ENCODE results near the gene VAPA. TPM values are rescaled to one million over a fixed set of nuclear protein-coding genes. Genes with fewer than 3 reads are reported as not detected.
A peak's percentile ranks its signal among the peaks of the same experiment; 100 is the strongest.

VAPA gene, protein sequence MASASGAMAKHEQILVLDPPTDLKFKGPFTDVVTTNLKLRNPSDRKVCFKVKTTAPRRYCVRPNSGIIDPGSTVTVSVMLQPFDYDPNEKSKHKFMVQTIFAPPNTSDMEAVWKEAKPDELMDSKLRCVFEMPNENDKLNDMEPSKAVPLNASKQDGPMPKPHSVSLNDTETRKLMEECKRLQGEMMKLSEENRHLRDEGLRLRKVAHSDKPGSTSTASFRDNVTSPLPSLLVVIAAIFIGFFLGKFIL
- total RNA-seq, result 213 TPM

DNA sequence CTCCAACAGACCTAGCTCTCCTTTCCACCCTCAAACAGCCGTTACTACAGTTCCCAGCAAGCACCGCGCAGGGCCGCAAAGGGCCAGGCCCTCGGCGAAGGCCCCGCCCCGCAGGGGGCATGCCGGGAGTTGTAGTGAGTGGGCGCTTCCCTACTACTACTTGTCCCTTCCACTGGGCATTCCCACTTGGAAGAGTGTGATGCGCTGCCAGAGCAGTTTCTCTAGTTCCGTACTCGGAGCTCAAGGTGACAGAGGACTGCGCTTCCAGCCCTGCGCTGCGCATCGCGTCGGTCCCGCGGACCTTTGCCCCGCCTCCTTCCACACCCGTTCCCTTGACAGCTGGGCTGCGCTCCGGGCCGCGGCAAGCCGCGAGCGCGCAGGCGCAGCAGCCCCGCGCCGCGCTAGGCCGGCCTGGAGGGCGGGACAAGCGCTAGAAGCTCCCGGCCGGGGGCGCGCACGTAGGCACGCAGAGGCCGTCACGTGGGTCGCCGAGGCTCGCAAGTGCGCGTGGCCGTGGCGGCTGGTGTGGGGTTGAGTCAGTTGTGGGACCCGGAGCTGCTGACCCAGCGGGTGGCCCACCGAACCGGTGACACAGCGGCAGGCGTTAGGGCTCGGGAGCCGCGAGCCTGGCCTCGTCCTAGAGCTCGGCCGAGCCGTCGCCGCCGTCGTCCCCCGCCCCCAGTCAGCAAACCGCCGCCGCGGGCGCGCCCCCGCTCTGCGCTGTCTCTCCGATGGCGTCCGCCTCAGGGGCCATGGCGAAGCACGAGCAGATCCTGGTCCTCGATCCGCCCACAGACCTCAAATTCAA lies at the start of gene VAPA:
Gene VAPA (plus strand): TSS at position 491 of the 808 bp plus-strand sequence. CDS start 241 bp downstream, at position 732.
- peak; percentile 96 for DNase-seq (ENCODE audit: low spot score)

DNA sequence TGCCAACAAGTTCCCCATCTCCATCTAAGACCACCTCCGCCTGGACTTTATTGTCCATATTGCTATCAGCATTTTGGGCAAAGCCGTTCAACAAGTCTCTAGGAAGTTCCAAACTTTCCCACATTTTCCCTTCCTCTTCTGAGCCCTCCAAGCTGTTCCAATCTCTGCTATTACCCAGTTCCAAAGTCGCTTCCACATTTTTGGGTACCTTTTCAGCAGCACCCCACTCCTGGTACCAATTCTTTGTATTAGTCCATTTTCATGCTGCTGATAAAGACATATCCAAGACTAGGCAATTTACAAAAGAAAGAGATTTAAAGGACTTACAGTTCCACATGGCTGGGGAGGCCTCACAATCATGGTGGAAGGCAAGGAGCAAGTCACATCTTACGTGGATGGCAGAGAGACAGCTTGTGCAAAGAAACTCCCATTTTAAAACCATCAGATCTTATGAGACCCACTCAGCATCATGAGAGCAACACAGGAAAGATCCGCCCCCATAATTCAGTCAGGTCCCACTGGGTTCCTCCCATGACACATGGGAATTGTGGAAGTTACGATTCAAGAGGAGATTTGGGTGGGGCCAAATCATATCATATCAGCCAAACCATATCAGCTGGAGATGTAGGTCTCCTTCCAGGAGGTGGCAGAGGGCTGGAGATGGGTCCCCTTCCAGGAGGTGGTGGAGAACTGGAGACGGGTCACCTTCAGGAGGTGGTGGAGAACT lies 47.9 kb upstream of the VAPA start:
- no peak for DNase-seq (ENCODE audit: low spot score)

DNA sequence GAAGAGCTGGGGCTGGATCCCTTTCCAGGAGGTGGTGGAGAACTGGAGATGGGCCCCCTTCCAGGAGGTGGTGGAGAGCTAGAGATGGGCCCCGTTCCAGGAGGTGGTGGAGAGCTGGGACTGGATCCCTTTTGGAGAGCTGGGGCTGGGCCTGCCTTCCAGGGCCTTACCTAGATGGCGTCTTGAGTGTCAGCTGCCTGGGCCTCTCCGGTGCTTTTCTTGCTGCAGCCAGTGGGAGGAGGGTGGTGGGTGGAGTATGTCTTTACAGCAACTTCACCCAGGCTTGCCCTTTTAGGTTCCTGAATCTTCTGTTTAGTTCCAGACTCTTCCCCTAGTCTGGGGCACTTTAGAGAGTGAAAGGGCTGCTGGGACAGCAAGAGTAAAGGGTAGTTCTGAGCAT lies 47.2 kb upstream of the VAPA start:
- no peak for DNase-seq (ENCODE audit: low spot score)

DNA sequence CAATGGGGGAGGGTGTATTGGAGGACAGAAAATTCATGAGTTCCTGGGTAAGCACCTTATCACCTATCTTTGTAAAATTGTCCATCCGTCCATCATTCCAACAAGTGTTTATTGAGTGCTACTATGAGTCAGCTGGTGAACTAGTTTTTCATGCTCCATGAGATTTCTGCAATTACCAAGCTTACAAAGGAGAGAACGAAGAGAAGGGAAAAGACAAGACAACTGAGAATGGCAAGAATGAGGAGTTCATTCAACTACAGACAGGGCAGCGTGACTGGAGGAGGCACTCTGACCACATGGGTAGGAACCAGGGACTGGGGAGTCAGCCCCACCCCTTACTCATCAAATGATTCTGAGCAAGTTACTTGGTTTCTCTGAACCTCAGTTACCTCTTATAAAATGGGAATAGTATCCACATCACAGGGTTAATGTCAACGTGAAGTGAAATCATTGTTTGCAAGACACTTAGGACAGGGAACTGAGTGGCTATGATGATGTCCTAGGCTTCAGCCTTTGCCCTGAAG lies 46.7 kb upstream of the VAPA start:
- no peak for DNase-seq (ENCODE audit: low spot score)

DNA sequence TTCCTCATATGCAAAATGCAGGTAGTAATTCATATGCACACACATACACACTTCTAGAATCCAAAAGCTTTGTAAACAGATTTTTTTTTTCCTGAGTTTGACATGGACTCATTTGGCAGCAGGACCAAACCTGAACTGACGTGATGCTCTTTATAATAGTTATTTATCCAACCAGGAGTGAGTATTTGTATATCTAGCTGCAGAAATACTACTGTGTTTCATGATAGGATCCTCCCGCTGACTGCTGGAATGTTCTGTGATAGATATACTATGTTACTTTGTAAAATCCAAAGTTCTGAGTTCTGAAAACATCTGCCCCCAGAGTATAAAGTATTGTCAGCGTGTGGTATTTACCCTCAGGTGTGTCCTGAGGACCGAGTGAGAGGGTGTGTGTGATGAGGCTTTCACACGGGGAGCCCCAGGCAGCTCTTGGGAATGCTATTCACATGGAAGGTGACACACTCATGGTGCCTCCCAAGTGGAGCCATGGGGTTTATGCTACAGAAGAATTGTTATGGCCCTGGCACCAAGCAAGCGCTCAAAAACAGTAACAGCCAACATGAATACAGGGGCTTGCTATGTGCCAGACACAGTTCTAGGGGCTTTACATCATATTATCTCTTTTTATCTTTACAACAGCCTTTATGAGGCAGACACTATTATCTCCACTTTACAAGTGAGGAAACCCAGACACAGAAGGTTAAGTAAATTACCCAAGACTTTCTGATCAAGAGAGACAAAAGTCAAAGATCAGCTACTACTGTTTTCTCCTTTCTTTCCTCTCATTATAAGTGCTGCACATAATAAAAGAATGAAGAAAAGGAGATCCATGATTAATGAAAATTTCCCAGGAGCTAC lies 44.7 kb upstream of the VAPA start:
- no peak for DNase-seq (ENCODE audit: low spot score)

DNA sequence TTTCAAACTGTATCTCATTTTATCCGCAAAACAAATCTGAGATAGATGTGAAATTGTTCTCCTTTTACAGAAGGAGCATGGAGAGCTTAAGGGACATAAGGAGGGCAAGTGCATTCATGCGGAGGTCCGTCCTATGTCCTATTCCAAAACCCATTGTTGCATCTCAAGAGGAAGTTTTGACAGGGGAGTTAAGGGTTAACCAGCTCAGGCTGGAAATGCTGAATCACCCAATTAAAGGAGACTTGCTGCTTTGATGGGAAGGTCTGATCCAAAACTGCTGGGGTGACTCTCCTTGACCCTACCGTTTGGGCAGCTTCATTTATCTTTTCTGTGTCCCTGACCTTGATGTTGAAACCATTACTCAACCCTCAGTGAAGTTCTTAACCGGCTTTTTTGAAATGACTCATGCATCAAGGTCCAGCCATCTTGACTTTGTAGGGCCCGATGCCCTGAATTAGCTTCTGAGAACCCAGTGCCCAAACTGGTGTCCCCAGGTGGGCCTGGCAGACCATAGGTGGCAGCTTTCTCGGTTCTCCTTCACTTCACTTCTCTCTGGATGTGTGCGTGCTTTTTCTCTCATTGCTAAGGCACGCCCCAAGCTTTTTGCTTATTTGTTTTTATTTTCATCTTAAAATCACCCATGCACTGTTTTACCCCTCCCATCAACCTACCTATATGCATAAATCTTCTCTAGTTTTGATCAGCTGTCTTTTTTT lies 43.9 kb upstream of the VAPA start:
- no peak for DNase-seq (ENCODE audit: low spot score)

DNA sequence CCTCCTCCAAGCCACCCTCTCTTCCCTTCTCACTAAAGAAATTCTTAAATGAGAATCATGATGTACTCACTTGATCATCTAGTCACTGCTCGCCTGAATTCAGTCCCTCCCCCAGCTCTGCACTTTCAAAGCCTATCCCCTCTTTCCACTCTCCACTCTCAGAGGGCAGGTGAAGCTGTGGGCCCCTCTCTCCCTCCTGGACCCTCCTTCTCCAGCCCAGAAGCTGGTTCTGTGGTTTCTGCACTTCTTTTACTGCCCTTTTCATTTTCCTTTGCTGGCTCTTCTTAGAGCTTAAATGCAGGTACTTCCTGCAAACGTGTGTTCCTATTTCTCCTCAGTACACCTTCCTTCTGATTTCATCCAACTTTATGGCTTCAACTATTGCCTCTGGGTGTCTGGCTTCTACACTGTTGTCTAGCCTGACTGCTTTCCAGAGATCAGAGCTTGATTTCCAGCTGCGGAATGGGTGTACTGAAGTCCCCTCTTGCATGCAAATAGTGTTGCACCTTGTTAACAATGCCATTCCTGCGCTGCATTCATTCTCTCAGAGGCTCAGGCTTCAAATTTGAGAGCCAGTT lies 43.3 kb upstream of the VAPA start:
- DNase-seq (ENCODE audit: low spot score), result no peak

DNA sequence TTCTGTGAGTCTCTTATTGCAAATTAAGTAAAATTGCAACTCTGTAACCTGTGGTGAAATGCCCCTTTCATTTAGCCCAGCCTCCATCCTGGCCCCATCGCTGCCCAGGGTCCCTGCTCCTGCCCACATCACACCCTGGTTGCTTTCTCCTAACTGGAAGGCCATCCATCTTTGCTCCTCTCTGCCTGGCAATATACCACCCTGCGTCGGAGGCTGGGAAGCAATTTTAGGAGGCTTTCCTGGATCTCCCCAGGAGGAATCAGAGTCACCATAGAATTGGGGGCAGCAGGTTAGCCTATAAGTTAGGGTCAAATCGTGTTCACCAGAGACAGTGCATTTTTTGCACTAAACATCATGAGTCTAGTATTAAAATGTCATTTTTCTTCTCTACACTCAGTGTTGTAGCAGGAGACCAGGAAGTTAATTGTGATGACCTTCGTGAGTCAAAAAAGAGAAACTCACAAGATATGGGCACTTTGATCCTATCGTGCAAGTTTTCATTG lies 42.5 kb upstream of the VAPA start:
- no peak for DNase-seq (ENCODE audit: low spot score)

DNA sequence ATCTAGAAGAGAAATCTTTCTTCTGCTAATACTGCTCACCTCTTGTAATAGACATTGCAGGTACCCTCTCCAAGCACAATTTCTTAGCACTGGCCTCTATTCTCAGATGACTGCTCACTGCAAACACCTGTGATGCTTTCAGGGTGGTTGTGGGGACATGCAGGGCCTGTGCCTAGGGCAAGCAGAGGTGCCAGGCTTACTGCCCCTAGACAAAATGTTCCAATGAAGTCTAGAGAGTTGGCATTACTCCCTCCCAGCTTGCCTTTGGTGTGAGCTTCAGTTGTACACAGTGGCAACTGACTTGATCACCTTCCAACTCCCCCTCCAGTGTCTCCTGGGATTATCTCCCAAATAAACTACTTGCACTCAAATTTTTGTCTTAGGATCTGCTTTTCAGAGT lies 41.0 kb upstream of the VAPA start:
- no peak for DNase-seq (ENCODE audit: low spot score)

DNA sequence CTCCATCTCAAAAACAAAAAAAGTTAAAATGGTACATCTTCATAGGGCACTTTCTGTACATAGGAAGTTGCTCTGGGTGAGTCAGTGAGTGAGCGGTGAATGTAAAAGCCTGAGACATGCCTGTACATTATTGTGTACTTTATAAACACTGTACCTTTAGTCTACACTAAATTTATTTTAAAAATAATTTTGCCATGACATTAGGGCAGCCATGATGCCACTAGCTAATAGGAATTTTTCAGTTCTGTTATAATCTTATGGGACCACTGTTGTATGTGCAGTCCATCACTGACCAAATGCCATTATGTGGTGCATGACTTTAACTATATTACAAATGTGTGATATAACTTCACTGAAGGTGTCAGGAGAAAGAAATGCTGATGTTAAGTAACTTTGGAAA lies 39.1 kb upstream of the VAPA start:
- no peak for DNase-seq (ENCODE audit: low spot score)

DNA sequence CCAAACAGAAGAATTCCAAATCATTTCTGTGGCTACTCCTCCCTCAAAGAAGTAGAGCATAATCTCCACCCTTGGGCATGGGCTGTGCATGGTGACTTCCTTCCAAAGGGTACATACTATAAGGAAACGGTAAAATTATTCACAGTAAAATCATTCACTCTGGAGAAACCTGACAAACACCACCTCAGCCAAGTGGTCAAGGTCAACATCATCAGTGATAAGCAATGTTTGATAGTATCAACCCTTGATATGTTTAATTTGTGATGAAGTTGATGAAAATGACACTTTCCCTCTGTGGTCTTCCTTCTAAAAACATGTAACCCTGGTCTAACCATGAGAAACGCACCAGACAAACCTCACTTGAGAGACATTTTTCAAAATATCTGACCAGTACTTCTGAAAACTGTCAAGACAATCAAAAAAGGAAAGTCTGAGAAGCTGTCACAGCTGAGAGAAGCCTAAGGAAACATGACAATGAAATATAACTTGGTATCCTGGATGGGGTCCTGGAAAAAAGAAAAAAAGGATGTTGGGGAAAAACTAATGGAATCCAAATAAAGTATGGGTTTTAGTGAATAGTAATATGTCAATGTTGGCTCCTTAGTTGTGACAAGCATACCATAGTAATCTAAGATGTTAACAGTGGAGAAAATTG lies 37.5 kb upstream of the VAPA start:
- DNase-seq (ENCODE audit: low spot score), result no peak

DNA sequence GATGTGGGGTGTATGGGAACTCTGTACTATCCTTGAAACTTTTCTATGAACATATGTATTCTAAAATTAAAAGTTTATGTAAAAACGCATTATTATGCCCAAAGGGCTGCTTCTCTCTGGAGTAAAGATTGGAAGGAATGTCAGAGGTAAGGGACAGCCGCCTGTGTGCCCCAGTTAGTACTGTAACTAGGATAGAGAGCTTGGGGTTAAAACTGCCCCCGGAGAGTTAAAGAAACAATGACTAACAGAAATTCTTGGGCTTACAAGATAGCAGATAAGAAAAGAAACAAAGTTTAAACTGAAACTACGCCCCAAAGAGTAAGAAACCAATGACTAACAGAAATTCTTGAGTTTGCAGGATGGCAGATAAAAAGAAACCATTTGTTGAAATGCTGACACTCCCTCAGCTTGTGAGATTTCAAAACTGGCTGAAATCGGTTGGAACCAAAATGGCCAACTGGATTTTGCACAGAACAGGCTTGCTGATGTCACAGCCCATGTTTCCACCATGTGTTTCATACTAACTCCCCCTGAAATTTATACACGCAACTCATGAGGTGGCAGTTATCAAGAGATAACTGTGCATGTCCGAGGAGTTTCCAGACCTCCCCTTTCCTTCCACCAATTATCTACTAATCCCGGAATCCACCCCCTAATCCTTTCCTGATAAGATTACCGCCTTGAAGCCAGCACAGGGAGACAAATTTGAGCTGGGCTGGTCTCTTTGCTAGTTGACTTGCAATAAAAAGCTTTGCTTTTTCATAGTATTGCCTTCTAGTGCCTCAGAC lies 36.8 kb upstream of the VAPA start:
- DNase-seq (ENCODE audit: low spot score), result peak; percentile 57

DNA sequence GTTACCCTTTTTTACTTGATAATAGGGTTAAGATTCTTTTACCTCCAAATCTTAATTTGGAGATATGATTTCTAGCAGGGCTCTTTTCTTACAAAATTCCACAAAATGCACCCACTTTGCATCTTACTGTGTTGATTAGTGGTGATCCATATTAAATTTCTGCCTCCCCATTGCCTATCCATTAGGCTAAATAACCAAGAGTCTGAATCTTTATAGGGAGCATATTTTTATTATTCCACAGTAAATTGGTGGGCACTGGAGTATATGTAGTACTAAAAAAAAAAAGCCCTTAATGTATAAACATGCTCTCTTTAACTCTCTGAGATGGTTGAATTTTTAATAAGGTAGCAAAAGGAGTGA lies 36.2 kb upstream of the VAPA start:
- DNase-seq (ENCODE audit: low spot score), result no peak

DNA sequence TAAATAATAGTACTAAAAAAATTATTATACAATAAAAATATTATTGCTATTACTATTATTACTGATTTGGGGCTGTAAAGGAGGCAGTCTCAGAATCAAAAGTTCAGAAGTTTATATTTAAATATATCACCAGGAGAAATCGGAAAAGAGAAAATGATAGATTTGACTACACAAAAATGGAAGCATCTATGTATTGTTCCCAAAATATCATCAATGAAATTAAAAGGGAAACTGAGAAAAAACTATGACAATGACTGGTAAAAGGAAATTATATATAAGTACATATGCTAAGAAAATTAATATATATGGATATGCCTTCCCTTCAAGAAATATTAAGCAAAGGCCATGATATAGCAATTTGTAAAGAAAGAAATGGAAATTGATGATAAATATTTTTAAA lies 35.7 kb upstream of the VAPA start:
- no peak for DNase-seq (ENCODE audit: low spot score)

DNA sequence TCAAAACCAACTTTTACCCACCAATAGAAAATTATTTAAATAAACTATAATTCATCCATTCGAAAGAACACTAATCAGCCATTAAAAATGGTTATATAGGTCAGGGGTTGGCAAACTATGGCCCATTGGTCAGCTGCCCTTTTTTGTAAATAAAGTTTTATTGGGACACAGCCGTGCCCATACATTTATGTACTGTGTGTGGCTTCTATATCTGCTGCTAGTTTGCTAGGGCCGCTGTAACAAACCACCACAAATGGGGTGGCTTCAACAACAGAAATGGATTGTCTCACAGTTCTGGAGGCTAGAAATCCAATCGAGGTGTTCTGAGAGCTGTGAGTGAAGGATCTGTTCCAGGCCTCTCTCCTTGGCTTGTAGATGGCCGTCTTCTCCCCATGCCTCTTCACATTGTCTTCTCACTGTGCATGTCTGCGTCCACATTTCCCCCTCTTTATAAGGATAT lies 35.0 kb upstream of the VAPA start:
- no peak for DNase-seq (ENCODE audit: low spot score)

DNA sequence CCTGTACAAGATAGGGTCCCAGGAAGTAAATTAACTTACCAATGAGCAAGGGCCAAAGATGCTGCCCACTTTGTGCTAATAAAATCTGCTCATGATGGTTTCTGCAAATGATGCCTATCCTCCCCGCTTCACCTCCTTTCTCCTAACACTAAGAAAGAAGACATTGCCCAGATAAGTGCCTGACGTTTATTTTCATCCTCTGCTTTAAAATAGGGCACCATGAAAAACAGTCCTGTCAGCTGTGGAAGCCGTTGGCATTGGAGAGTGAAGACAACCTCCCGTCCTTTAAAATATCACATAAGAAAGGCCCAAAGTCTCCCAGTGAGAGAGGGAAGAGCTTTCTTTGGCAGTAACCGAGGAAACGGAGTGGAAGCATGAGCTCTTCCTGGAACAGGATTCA lies 29.7 kb upstream of the VAPA start:
- no peak for DNase-seq (ENCODE audit: low spot score)

DNA sequence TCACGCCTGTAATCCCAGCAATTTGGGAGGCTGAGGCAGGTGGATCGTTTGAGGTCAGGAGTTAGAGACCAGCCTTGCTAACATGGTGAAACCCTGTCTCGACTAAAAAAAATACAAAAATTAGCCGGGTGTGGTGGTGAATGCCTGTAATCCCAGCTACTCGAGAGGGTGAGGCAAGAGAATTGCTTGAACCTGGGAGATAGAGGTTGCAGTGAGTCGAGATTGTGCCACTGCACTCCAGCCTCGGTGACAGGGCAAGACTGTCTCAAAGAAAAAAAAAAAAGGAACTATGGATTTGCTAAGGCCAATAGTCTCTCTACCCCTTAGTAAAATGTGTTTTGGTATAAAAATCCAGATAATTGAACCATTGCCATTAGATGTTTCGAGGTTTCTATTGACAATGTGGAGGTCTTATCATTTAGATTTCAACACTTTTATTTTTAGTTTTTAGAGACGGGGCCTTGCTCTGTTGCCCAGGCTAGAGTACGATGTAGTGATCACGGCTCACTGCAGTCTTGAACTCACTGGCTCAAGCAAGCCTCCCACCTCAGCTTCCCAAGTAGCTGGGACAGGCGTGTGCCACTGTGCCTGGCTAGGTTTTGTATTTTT lies 29.2 kb upstream of the VAPA start:
- no peak for DNase-seq (ENCODE audit: low spot score)

DNA sequence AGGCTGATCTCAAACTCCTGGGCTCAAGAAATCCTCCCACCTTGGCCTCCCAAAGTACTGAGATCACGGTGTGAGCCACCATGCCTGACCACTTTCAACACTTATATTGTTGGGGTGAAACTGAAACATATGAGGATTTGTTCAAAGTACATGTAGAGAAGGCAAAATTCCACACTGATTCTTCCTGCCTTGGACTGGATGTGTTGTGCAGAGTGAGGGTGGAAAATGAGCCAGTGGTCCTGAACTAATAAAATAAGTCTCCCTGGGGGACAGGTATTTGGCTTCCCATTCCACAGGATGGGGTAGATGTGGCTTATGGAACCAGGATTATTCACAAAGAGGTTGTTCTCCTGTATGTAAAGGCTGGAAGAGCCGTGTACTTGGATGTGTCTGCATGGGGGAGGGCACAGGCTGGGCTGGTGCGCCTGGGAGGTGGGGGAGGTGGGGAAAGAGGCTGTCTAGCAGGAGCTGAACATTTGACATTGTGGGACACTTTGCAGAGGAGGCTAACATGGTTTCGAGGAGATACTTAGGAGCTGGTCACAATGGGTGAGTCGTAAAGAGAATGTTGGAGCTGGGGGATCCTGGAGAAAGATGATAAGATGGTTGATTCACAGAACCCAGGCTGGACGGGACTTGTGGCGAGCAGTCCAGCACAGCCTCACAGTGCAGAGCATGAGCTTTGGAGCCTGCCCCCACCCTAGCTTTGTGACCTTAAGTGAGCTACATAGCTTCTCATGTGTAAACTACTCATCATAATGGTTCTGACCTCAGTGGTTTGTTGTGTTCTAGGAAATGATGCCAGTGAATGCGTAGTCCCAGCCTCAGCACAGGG lies 28.4 kb upstream of the VAPA start, which contains the start of gene TXNDC2:
Gene TXNDC2 (plus strand): TSS at position 804 of the 835 bp plus-strand sequence. CDS start 708 bp downstream, outside the sequence.
- no peak for DNase-seq (ENCODE audit: low spot score)
